SK-N-SH treated with all-trans-retinoic acid at 6 μM for 48 hours (cell line): ENCODE results near the gene PRCP.
"Not testable (repeated sequence)": the region's sequence is repeated elsewhere in the genome, so short reads cannot be mapped to it uniquely, and the experiment has no call there.

Source experiments
- ATAC-seq: fragments of 200-7000 bp; cut with Tn5 transposase; 3 replicates; pipeline ENCODE4 v1.9.1; 2020; ENCODE audit warnings: mild to moderate bottlenecking, moderate library complexity
- ARNTL ChIP-seq: fragments of 450-650 bp; formaldehyde crosslinking; IDR thresholded peaks from 2 replicates; pipeline ENCODE4 v1.5.0; 2020; ENCODE audit warnings: low read depth, mild to moderate bottlenecking, moderate library complexity, borderline replicate concordance
- BACH2 ChIP-seq: fragments of 250-450 bp; sonication (Bioruptor Pico); IDR thresholded peaks from 2 replicates; pipeline ENCODE4 v1.9.0; 2021; ENCODE audit warnings: mild to moderate bottlenecking, borderline replicate concordance
- CSDC2 ChIP-seq: fragments of 250-450 bp; sonication (Bioruptor Pico); IDR thresholded peaks from 2 replicates; pipeline ENCODE4 v1.5.0; 2020; ENCODE audit warnings: mild to moderate bottlenecking, moderate library complexity
- ESRRG ChIP-seq: fragments of 250-450 bp; sonication (Bioruptor Pico); IDR thresholded peaks from 2 replicates; pipeline ENCODE4 v1.6.1; 2021; ENCODE audit warnings: mild to moderate bottlenecking
- GLIS3 ChIP-seq: fragments of 250-450 bp; sonication (Bioruptor Pico); IDR thresholded peaks from 2 replicates; pipeline ENCODE4 v1.5.0; 2020; ENCODE audit warnings: mild to moderate bottlenecking, moderate library complexity
- ISL1 ChIP-seq: fragments of 250-450 bp; sonication (Bioruptor Pico); IDR thresholded peaks from 2 replicates; pipeline ENCODE4 v2.1.2; 2022; ENCODE audit warnings: mild to moderate bottlenecking, moderate library complexity
- OSR1 ChIP-seq: fragments of 250-450 bp; sonication (Bioruptor Pico); IDR thresholded peaks from 2 replicates; pipeline ENCODE4 v1.8.0; 2022; ENCODE audit warnings: moderate library complexity, mild to moderate bottlenecking, inconsistent platforms
- PPARA ChIP-seq: fragments of 250-450 bp; sonication (Bioruptor Pico); IDR thresholded peaks from 2 replicates; pipeline ENCODE4 v1.5.0; 2020; ENCODE audit warnings: mild to moderate bottlenecking, borderline replicate concordance
- RARB ChIP-seq: fragments of 250-450 bp; sonication (Bioruptor Pico); IDR thresholded peaks from 2 replicates; pipeline ENCODE4 v1.8.0; 2021; ENCODE audit warnings: mild to moderate bottlenecking, moderate library complexity
- SNAI2 ChIP-seq: fragments of 250-450 bp; sonication (Bioruptor Pico); IDR thresholded peaks from 2 replicates; pipeline ENCODE4 v1.5.0; 2020; ENCODE audit warnings: mild to moderate bottlenecking, moderate library complexity
- TOX ChIP-seq: fragments of 250-450 bp; sonication (Bioruptor Pico); IDR thresholded peaks from 2 replicates; pipeline ENCODE4 v1.8.0; 2021; ENCODE audit warnings: mild to moderate bottlenecking, moderate library complexity, borderline replicate concordance
- ZC3H10 ChIP-seq: fragments of 250-450 bp; sonication (Bioruptor Pico); IDR thresholded peaks from 2 replicates; pipeline ENCODE4 v1.5.1; 2021; ENCODE audit warnings: mild to moderate bottlenecking, moderate library complexity
- ZFP3 ChIP-seq: fragments of 250-450 bp; sonication (Bioruptor Pico); IDR thresholded peaks from 2 replicates; pipeline ENCODE4 v1.5.0; 2020; ENCODE audit warnings: mild to moderate bottlenecking, moderate library complexity
- ZFP30 ChIP-seq: fragments of 450-650 bp; formaldehyde crosslinking; IDR thresholded peaks from 2 replicates; pipeline ENCODE4 v1.5.0; 2022; ENCODE audit warnings: mild to moderate bottlenecking, moderate library complexity
- ZNF565 ChIP-seq: fragments of 450-650 bp; formaldehyde crosslinking; conservative IDR thresholded peaks from 2 replicates; pipeline ENCODE4 v1.5.0; 2020; ENCODE audit warnings: low read depth, mild to moderate bottlenecking, moderate library complexity
- ZNF70 ChIP-seq: fragments of 450-650 bp; formaldehyde crosslinking; IDR thresholded peaks from 2 replicates; pipeline ENCODE4 v1.5.0; 2020; ENCODE audit warnings: mild to moderate bottlenecking, moderate library complexity
- ZNF8 ChIP-seq: fragments of 450-650 bp; formaldehyde crosslinking; IDR thresholded peaks from 2 replicates; pipeline ENCODE4 v1.5.0; 2020; ENCODE audit warnings: mild to moderate bottlenecking, moderate library complexity
- TF ChIP-seq, protein P1 (sequence below): fragments of 250-450 bp; sonication (Bioruptor Pico); IDR thresholded peaks from 2 replicates; pipeline ENCODE4 v1.8.0; 2020; ENCODE audit warnings: mild to moderate bottlenecking, moderate library complexity, borderline replicate concordance
- TF ChIP-seq, protein P2 (sequence below): fragments of 250-450 bp; sonication (Bioruptor Pico); IDR thresholded peaks from 2 replicates; pipeline ENCODE4 v1.5.0; 2020; ENCODE audit warnings: mild to moderate bottlenecking, moderate library complexity
- TF ChIP-seq, protein P3 (sequence below): fragments of 250-450 bp; sonication (Bioruptor Pico); IDR thresholded peaks from 2 replicates; pipeline ENCODE4 v1.5.1; 2021; ENCODE audit warnings: mild to moderate bottlenecking, moderate library complexity
- TF ChIP-seq, protein P4 (sequence below): fragments of 250-450 bp; sonication (Bioruptor Pico); IDR thresholded peaks from 2 replicates; pipeline ENCODE4 v1.5.1; 2020; ENCODE audit warnings: low read depth, mild to moderate bottlenecking, moderate library complexity

Gene PRCP

DNA sequence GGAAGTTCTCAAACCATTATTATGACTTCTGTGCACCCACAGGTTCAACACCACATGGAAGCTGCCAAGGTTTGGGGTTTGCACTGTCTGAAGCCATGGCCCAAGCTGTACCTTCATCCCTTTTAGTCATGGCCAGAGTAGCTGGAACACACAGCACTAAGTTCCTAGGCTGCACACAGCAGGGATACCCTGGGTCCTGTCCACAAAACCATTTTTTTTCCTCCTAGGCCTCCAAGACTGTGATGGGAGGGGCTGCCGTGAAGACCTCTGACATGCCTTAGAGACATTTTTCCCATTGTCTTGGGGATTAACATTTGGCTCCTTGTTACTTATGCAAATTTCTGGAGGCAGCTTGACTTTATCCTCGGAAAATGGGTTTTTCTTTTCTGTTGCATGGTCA lies 44.0 kb upstream of the PRCP start:
- TF ChIP-seq ZNF70 (CRISPR knock-in tag) (no peak), SNAI2 (CRISPR knock-in tag) (no peak), ISL1 (CRISPR knock-in tag) (no peak), BACH2 (no peak)
- ATAC-seq, result no peak

DNA sequence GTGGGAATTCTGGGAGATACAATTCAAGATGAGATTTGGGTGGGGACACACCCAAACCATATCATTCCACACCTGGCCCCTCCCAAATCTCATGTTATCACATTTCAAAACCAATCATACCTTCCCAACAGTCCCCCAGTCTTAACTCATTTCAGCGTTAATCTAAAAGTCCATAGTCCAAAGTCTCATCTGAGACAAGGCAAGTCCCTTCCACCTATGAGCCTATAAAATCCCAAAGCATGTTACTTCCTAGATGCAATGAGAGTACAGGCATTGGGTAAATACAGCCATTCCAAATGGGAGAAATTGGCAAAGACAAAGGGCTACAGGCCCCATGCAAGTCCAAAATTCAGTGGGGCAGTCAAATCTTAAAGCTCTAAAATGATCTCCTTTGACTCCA lies 43.2 kb upstream of the PRCP start:
- ATAC-seq, result not testable (repeated sequence)

DNA sequence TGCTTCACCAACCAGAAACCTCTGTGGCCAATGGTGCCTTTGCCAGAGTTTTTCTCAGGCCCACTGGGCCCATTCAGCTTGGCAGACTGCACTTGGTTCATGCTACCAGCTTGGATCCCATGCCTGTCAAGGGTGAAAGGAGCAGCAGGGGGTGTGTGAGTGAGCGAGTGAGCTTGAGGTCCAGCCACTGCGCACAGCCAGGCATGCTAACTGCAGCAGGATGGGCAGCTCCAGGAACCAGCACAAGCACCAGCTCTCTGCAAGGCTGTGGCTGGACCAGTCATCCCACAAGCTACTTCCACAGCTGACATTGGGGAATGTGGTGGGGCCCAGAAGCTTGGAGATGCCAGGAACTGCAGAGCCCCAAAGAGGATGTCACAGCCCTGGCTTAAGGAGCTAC lies 42.1 kb upstream of the PRCP start:
- no peak for ATAC-seq
- TF ChIP-seq ZC3H10 (no peak), GLIS3 (CRISPR knock-in tag) (no peak), ISL1 (CRISPR knock-in tag) (no peak), OSR1 (CRISPR knock-in tag) (no peak), ZFP30 (CRISPR knock-in tag) (no peak), BACH2 (no peak), ARNTL (CRISPR knock-in tag) (no peak), ZNF565 (CRISPR knock-in tag) (no peak), ZNF70 (CRISPR knock-in tag) (no peak), TOX (CRISPR knock-in tag) (no peak), RARB (CRISPR knock-in tag) (no peak)
- TF ChIP-seq, protein P1, sequence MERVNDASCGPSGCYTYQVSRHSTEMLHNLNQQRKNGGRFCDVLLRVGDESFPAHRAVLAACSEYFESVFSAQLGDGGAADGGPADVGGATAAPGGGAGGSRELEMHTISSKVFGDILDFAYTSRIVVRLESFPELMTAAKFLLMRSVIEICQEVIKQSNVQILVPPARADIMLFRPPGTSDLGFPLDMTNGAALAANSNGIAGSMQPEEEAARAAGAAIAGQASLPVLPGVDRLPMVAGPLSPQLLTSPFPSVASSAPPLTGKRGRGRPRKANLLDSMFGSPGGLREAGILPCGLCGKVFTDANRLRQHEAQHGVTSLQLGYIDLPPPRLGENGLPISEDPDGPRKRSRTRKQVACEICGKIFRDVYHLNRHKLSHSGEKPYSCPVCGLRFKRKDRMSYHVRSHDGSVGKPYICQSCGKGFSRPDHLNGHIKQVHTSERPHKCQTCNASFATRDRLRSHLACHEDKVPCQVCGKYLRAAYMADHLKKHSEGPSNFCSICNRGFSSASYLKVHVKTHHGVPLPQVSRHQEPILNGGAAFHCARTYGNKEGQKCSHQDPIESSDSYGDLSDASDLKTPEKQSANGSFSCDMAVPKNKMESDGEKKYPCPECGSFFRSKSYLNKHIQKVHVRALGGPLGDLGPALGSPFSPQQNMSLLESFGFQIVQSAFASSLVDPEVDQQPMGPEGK, result no peak
- TF ChIP-seq, protein P2, sequence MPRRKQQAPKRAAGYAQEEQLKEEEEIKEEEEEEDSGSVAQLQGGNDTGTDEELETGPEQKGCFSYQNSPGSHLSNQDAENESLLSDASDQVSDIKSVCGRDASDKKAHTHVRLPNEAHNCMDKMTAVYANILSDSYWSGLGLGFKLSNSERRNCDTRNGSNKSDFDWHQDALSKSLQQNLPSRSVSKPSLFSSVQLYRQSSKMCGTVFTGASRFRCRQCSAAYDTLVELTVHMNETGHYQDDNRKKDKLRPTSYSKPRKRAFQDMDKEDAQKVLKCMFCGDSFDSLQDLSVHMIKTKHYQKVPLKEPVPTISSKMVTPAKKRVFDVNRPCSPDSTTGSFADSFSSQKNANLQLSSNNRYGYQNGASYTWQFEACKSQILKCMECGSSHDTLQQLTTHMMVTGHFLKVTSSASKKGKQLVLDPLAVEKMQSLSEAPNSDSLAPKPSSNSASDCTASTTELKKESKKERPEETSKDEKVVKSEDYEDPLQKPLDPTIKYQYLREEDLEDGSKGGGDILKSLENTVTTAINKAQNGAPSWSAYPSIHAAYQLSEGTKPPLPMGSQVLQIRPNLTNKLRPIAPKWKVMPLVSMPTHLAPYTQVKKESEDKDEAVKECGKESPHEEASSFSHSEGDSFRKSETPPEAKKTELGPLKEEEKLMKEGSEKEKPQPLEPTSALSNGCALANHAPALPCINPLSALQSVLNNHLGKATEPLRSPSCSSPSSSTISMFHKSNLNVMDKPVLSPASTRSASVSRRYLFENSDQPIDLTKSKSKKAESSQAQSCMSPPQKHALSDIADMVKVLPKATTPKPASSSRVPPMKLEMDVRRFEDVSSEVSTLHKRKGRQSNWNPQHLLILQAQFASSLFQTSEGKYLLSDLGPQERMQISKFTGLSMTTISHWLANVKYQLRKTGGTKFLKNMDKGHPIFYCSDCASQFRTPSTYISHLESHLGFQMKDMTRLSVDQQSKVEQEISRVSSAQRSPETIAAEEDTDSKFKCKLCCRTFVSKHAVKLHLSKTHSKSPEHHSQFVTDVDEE, result no peak
- TF ChIP-seq, protein P3, sequence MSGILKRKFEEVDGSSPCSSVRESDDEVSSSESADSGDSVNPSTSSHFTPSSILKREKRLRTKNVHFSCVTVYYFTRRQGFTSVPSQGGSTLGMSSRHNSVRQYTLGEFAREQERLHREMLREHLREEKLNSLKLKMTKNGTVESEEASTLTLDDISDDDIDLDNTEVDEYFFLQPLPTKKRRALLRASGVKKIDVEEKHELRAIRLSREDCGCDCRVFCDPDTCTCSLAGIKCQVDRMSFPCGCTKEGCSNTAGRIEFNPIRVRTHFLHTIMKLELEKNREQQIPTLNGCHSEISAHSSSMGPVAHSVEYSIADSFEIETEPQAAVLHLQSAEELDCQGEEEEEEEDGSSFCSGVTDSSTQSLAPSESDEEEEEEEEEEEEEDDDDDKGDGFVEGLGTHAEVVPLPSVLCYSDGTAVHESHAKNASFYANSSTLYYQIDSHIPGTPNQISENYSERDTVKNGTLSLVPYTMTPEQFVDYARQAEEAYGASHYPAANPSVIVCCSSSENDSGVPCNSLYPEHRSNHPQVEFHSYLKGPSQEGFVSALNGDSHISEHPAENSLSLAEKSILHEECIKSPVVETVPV (CRISPR knock-in tag), result no peak
- TF ChIP-seq, all 23 proteins: peak for 0

DNA sequence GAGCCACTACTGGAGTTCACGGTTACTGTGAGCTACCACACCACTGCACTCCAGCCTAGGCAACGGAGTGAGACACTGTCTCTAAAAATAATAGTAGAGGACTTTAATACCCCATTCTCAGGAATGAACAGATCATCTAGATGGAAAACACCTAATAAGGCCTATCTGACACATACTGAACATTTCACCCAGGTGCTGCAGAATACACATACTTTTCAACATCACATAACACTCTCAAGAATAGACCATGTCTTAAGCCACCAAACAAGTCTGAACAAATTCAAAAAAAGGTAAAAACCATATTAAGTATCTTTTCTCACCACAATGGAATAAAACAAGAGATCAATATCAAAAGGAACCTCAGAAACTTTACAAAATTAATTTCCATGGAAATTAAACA lies 39.2 kb upstream of the PRCP start:
- ATAC-seq, result no peak

More for the DNA sequence above, 39.2 kb upstream of the PRCP start:
- TF ChIP-seq ESRRG, result no peak
- TF ChIP-seq ISL1 (CRISPR knock-in tag), result no peak
- TF ChIP-seq, protein P3 (CRISPR knock-in tag), result no peak
- TF ChIP-seq ZNF70 (CRISPR knock-in tag), result no peak
- TF ChIP-seq ZFP30 (CRISPR knock-in tag), result no peak
- TF ChIP-seq, protein P1, result no peak
- no peak for TF ChIP-seq CSDC2 (CRISPR knock-in tag)
- TF ChIP-seq ARNTL (CRISPR knock-in tag), result no peak
- TF ChIP-seq ZNF565 (CRISPR knock-in tag), result no peak
- no peak for TF ChIP-seq RARB (CRISPR knock-in tag)
- no peak for TF ChIP-seq ZFP3 (CRISPR knock-in tag)
- no peak for TF ChIP-seq ZNF8 (CRISPR knock-in tag)
- no peak for TF ChIP-seq TOX (CRISPR knock-in tag)
- TF ChIP-seq, protein P4, sequence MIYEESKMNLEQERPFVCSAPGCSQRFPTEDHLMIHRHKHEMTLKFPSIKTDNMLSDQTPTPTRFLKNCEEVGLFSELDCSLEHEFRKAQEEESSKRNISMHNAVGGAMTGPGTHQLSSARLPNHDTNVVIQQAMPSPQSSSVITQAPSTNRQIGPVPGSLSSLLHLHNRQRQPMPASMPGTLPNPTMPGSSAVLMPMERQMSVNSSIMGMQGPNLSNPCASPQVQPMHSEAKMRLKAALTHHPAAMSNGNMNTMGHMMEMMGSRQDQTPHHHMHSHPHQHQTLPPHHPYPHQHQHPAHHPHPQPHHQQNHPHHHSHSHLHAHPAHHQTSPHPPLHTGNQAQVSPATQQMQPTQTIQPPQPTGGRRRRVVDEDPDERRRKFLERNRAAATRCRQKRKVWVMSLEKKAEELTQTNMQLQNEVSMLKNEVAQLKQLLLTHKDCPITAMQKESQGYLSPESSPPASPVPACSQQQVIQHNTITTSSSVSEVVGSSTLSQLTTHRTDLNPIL, result no peak
- no peak for TF ChIP-seq PPARA
- no peak for TF ChIP-seq ZC3H10
- TF ChIP-seq, protein P2, result no peak
- TF ChIP-seq OSR1 (CRISPR knock-in tag), result no peak
- TF ChIP-seq, all 23 proteins: peak for 0
